SU-DHL-6 (cell line): Measurements from ENCODE around the gene ASGR1.
"Not testable (repeated sequence)": the region's sequence is repeated elsewhere in the genome, so short reads cannot be mapped to it uniquely, and the experiment has no call there.

Experiments used
- H2AFZ ChIP-seq: fragments of 200-600 bp; sonication (generic); 2 replicates; pipeline ENCODE4 v1.6.1; 2014; ENCODE audit warnings: low read depth, mild to moderate bottlenecking, moderate library complexity, mixed read lengths, antibody characterized with exemption, low read length; ENCODE audit not compliant: severe bottlenecking
- H3F3A ChIP-seq: fragments of 200-600 bp; shearing (Covaris generic); 2 replicates; pipeline ENCODE4 v1.6.0; 2016; ENCODE audit warnings: antibody characterized with exemption, mild to moderate bottlenecking; ENCODE audit not compliant: insufficient read depth
- H3K27ac ChIP-seq: fragments of 200-600 bp; sonication (generic); 2 replicates; pipeline ENCODE4 v1.5.1; 2016; ENCODE audit warnings: low read depth, mild to moderate bottlenecking, low read length, moderate library complexity, mixed read lengths
- H3K27me3 ChIP-seq: fragments of 200-600 bp; sonication (generic), shearing (Covaris generic); 2 replicates; pipeline ENCODE4 v1.6.0; 2014; ENCODE audit warnings: mild to moderate bottlenecking, low read length
- H3K36me3 ChIP-seq: fragments of 200-600 bp; sonication (generic); 2 replicates; pipeline ENCODE4 v1.6.1; 2014; ENCODE audit warnings: mild to moderate bottlenecking, low read length, mixed read lengths
- H3K4me2 ChIP-seq: fragments of 300-600, 200-600 bp; shearing (Covaris generic), sonication (generic); 2 replicates; pipeline ENCODE4 v1.6.0; 2014; ENCODE audit warnings: low read length, low read depth, mild to moderate bottlenecking; ENCODE audit not compliant: poor library complexity, severe bottlenecking
- H3K4me3 ChIP-seq: fragments of 200-600 bp; sonication (generic); 2 replicates; pipeline ENCODE4 v1.5.1; 2014; ENCODE audit warnings: antibody characterized with exemption, low read length, mild to moderate bottlenecking, mixed read lengths; ENCODE audit not compliant: insufficient read depth, poor library complexity, severe bottlenecking
- H3K79me2 ChIP-seq: fragments of 200-600 bp; sonication (generic); 2 replicates; pipeline ENCODE4 v1.6.1; 2014; ENCODE audit warnings: mild to moderate bottlenecking, low read length, moderate library complexity; ENCODE audit not compliant: insufficient read depth
- H3K9ac ChIP-seq: fragments of 200-600 bp; sonication (generic); 2 replicates; pipeline ENCODE4 v1.7.0; 2014; ENCODE audit warnings: mild to moderate bottlenecking, low read length
- H3K9me2 ChIP-seq: fragments of 200-600 bp; sonication (generic); replicated peaks from 2 replicates; pipeline ENCODE4 v1.6.1; 2014; ENCODE audit warnings: low read length; ENCODE audit not compliant: insufficient read depth
- H3K9me3 ChIP-seq: fragments of 200-600 bp; sonication (generic); 2 replicates; pipeline ENCODE4 v1.6.1; 2014; ENCODE audit warnings: low read length, mixed read lengths; ENCODE audit not compliant: insufficient read depth
- H4K20me1 ChIP-seq: fragments of 200-600 bp; sonication (generic); 2 replicates; pipeline ENCODE4 v1.6.1; 2014; ENCODE audit warnings: low read depth, mild to moderate bottlenecking, antibody characterized with exemption, low read length, moderate library complexity, mixed read lengths
- CTCF ChIP-seq: fragments of 200-600 bp; sonication (generic); IDR thresholded peaks from one replicate; pipeline ENCODE4 v1.5.1; 2017; ENCODE audit warnings: antibody characterized with exemption, mild to moderate bottlenecking, low read length, moderate library complexity; ENCODE audit not compliant: insufficient read depth, poor library complexity, severe bottlenecking
- EZH2phosphoT487 ChIP-seq: fragments of 200-600 bp; sonication (generic), shearing (Covaris generic); conservative IDR thresholded peaks from 2 replicates; pipeline ENCODE4 v1.6.1; 2018; ENCODE audit warnings: mild to moderate bottlenecking, antibody characterized with exemption, low read length, moderate library complexity, mixed read lengths

Gene ASGR1

GRCh38 chr17:7167832-7168231 is 11.3 kb downstream of the ASGR1 start:
- Histone ChIP-seq H3K9me2 (no peaks in the 10 kb centered on the region), H4K20me1 (no peaks in the 10 kb centered on the region), H2AFZ (no peak overlapping the region), H3K27ac (no peak overlapping the region), H3K9me3 (no peaks in the 10 kb centered on the region), H3K9ac (no peak overlapping the region), H3K4me2 (no peak overlapping the region), H3K4me3 (no peak overlapping the region), H3F3A (no peaks in the 10 kb centered on the region), H3K36me3 (no peaks in the 10 kb centered on the region), H3K27me3 (no peaks in the 10 kb centered on the region), H3K79me2 (no peaks in the 10 kb centered on the region)
- TF ChIP-seq CTCF (no peak), EZH2phosphoT487 (no peak)

- H3K9ac ChIP-seq = no peak overlapping the region
- H3K27me3 ChIP-seq = no peaks in the 10 kb centered on the region
- H3K36me3 ChIP-seq = no peaks in the 10 kb centered on the region
- no peak overlapping the region for H2AFZ ChIP-seq
- no peak for TF ChIP-seq EZH2phosphoT487
- no peak for TF ChIP-seq CTCF
- H3K9me3 ChIP-seq = no peaks in the 10 kb centered on the region
- H3F3A ChIP-seq = no peaks in the 10 kb centered on the region
- no peaks in the 10 kb centered on the region for H3K9me2 ChIP-seq
- no peaks in the 10 kb centered on the region for H4K20me1 ChIP-seq
- no peak overlapping the region for H3K4me3 ChIP-seq
- H3K4me2 ChIP-seq = no peak overlapping the region
- no peaks in the 10 kb centered on the region for H3K79me2 ChIP-seq
- no peak overlapping the region for H3K27ac ChIP-seq
Observed at GRCh38 chr17:7166873-7167272, 12.3 kb downstream of the ASGR1 start.

GRCh38 chr17:7159571-7159970 is 19.6 kb downstream of the ASGR1 start:
- not testable (repeated sequence) for H3K79me2 ChIP-seq, H3K9me3 ChIP-seq, H3K27me3 ChIP-seq, H3K27ac ChIP-seq, H3K4me2 ChIP-seq, H3K9ac ChIP-seq, H3K9me2 ChIP-seq, H4K20me1 ChIP-seq, H3K36me3 ChIP-seq, H2AFZ ChIP-seq, H3K4me3 ChIP-seq, H3F3A ChIP-seq

- not testable (repeated sequence) for H3K27ac ChIP-seq, H3K9ac ChIP-seq, H2AFZ ChIP-seq, H3K9me2 ChIP-seq, H3K4me2 ChIP-seq, H3F3A ChIP-seq, H3K79me2 ChIP-seq, H4K20me1 ChIP-seq, H3K36me3 ChIP-seq, H3K9me3 ChIP-seq, H3K4me3 ChIP-seq, H3K27me3 ChIP-seq
Observed at GRCh38 chr17:7158424-7158823, 20.7 kb downstream of the ASGR1 start.
